ENCODE data around the gene DIPK1A.

Gene DIPK1A

GRCh38 chr1:92877792-92878191 is 83.5 kb downstream of the DIPK1A start:
- DNase-seq (ENCODE audit: low spot score), result no peak

DNA sequence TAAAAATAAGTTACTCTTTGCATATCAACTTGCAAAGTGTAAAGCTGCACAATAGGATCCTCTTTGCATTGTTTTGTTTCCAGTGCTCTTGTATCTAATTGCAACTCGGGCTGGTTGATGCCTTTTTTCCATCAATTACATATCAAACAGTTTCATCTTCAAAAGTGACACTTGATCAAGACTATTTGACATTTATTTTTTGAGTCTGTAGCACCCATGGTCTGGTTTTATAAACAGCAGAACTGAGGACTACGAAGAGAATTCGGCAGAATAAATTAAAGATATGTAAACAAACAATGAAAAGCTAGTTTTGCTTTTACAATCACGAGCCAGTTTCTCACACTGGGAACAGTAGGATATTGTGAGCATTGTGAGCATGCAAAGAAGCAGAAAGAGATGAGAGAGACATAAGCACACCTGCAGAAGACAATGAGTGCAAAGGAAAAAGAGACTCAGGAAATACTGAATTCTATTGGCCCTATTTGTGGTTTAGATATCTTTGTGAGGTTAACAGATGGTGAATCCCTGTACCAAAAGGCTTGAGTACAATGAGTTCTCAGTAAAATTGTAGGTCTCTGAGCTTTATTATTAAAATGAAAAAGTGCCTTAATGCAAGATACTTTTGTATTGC is 84.1 kb downstream of the DIPK1A start:
- no peak for DNase-seq (ENCODE audit: low spot score)

GRCh38 chr1:92876351-92876750 is 84.9 kb downstream of the DIPK1A start:
- no peak for DNase-seq (ENCODE audit: low spot score)

- DNase-seq (ENCODE audit: low spot score), result no peak
Measured at GRCh38 chr1:92874987-92875386, 86.3 kb downstream of the DIPK1A start.

- no peak for DNase-seq (ENCODE audit: low spot score)
Measured at GRCh38 chr1:92872719-92873118, 88.5 kb downstream of the DIPK1A start.

GRCh38 chr1:92870591-92870990 is 90.7 kb downstream of the DIPK1A start:
- DNase-seq (ENCODE audit: low spot score), result no peak

GRCh38 chr1:92864131-92864530 is 97.1 kb downstream of the DIPK1A start:
- DNase-seq (ENCODE audit: low spot score), result no peak

DNA sequence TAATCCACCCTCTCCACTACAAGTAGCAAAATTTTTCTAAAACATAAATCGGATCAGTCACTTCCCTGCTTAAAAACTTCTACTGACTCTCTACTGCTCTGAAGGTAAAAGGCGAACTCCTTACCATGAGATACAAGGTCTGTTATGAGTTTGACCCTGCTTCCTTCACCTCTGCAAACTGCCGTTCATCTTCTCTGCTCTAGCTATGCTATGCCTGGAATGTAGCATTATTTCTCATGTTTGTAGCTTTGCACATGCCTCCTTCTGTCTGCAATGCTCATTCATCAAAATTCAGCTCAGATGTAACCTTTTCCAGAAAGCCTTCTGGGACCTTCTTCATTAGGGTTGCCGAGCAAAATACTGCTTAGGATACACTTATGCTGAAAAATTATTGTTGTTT is 98.7 kb downstream of the DIPK1A start:
- DNase-seq (ENCODE audit: low spot score), result no peak

DNA sequence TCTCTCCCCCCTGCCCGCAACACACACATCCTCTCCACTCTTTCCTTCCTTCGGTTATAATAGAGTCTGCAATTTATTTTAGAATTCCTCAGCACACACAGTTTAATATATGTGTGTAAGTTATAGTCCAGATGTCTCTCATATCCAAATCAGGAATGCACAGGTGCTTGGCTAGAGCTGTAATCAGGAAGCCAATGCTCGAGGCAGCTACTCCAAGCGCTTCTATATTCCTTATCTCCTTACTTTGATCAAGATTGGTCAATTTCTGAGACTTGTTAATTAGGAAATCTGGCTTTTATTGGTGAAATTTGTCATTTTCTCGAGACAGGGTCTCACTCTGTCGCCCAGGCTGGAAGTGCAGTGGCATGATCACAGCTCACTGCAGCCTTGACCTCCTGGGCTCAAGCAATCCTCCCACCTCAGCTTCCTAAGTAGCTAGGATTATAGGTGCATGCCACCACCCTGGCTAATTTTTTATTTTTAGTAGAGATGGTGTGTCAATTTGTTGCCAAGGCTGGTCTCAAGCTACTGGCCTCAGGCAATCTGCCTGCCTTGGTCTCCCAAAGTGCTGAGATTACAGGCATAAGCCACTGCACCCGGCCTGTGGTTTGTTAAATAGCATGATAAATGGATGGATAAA is 101.7 kb downstream of the DIPK1A start:
- no peak for DNase-seq (ENCODE audit: low spot score)

DNA sequence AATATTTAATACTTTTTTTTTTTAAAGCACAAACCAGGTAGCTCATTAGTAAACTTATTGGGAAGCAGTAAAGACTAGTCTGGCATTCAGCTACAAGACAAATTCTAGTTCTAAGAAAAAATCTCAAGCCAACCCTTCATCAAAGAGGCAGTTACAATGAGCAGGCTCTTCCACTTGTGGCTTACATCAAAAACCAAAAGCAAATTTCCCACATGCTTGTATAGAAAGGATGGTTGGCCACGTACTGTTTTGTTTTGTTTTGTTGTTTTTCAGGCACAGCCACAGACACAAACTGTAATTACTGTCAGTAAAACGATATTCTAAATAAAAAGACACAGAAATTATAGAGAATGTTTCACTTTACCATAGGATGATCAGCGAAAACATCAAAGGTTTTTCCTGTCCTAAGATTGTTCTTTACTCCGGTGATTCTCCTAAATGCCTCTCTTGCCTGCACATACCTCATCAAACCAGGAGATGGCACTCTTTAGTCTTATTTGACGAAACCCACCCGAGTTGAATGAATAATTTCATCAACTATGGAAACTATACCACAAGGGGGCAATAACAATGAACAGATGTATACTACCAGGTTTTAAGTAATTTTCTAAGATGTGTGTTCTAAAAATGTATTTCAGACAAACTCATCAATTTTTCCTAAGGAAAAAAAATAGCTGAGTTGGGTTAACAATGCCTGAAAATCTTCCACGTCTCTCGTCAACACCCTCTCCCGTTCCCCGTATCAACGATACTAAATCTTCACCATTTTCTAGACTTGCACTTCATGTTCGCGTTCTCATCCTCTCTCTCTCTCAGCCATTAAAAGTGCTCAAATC is 102.5 kb downstream of the DIPK1A start:
- DNase-seq (ENCODE audit: low spot score), result peak; percentile 75

DNA sequence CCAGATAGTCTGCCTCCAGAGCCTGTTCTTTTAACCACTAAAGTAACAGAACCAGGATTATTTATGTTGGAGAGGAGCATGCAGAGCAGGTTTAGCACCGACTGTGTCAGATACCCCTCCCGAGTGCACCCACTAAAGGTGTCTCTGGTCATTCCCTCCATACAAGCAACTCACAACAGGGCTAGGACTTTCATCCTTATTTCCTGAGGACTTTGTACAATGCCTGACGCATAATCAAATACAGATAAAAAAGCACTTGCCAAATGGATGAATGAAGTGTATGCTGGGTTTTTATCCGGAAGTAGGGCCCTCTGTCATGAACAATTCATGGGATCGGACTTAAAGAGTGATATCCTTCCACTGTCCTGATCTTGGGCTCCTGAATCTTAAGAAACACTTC is 103.4 kb downstream of the DIPK1A start:
- DNase-seq (ENCODE audit: low spot score), result no peak

GRCh38 chr1:92855236-92855635 is 106.0 kb downstream of the DIPK1A start:
- DNase-seq (ENCODE audit: low spot score), result no peak

DNA sequence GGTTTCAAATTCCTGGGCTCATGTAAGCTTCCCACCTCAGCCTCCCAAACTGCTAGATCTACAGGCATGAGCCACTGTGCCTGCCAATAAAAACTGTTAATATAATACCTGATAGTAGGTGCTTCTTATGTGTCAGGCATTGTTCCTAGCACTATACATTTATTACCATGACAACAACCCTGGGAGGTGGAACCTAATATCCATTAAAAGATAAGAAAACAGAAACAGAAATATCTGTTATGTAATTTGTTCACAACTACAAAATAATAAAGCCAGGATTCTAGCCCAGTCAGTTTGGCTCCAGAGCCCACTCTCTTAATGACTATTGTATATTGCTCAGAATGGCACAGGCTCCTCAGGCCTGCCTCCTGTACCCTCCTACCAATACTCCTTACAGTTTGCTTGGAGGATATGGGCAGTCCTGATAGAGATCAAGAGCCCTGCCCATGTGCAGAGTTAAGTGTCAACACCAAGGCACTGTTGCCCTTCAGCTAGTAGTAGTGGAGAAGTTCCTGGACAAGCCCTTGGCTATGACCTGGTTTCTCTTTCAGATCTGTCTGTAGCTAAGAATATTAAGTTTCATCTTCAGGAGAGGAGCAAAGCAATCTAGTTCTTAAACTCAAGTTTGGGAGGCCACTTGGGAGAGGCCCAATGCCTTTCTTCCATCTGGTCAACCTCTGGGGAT is 107.0 kb downstream of the DIPK1A start:
- no peak for DNase-seq (ENCODE audit: low spot score)

GRCh38 chr1:92853299-92853698 is 108.0 kb downstream of the DIPK1A start:
- no peak for DNase-seq (ENCODE audit: low spot score)

GRCh38 chr1:92851729-92852128 is 109.5 kb downstream of the DIPK1A start:
- DNase-seq (ENCODE audit: low spot score), result no peak

GRCh38 chr1:92850019-92850418 is 111.2 kb downstream of the DIPK1A start:
- DNase-seq (ENCODE audit: low spot score), result no peak

- DNase-seq (ENCODE audit: low spot score), result no peak
Measured at GRCh38 chr1:92848201-92848600, 113.1 kb downstream of the DIPK1A start.

DNA sequence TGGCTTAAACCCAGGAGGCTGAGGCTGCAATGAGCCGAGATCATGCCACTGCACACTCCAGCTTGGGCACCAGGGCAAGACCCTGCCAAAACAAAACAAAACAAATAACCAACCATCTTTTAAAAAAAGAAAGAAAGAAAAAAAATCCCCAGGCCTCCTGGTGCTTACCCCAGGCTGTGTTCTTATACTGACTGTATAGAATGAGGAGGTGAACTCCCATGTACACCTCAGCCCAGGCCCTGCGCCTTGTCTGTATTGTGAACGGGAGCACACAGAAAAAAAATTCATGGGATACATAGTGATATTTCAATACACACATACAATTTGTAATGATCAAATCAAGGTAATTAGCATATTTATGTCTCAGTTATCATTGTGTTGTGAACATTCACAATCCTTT is 115.4 kb downstream of the DIPK1A start:
- no peak for DNase-seq (ENCODE audit: low spot score)

- DNase-seq (ENCODE audit: low spot score), result no peak
Measured at GRCh38 chr1:92844439-92844838, 116.8 kb downstream of the DIPK1A start.

DNA sequence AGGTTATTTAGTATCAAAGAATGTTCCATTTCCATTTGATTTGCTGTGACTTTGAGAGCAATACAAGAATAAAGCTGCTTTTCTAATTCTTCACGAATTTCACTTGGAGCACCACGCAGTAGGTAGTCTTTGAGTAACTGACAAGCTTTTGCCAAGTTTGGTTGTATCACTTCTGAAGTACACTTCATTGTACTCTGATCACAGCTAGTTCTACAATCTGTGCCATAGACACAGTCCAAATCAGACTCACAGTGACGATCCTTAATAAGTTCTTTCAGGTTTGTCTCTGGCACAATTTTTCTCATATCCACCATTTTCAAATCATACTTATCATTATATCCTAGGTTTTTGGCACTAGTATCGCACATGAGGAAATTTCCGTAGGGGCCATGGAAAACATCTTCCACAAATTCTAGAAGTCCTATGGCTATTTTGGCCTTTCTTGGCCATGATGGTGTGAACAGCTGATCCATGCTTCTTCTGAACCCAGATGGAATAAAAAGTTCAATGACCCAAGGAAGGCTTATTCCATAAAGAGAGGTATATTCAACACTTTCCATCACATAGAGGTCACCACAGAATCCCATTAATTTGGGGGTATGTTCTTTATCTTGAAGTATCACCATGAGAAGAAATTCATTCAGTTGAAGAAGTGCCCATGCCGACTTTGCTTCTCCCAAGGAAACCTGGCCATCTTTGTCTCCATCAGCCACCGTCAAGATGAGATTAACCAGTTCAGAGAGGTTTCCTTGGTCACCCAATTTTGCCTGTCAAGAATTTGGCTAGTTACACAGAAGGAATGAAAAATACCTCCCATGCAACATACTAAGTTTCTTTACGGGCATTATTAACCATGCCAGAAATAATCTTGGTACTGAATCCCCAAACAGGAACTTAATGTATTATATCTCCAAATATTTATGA is 117.6 kb downstream of the DIPK1A start:
- no peak for DNase-seq (ENCODE audit: low spot score)

- DNase-seq (ENCODE audit: low spot score), result no peak
Measured at GRCh38 chr1:92843046-92843423, 118.2 kb downstream of the DIPK1A start.

Measured in iPS-NIHi11 (cell line).